ENCODE results near the gene ZBTB20.

The ZBTB20 gene

DNA sequence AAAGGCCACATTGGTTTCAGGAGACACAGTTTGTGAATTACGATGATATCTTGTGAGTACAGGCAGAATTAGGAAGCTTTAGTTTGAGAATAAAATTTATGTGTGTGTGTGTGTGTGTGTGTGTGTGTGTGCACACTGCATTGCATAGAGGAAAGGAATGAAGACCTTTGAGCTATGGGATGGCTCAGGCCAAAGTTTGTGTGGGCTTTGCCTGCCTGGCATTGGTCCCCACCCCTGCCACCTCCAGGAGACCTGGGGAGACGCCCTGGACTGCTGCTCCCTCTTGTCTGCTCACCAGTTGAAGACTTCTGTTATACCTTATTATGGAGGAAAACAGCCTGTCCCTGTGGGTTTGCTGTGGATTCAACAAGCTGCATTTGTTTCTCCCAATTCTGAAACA is 816.1 kb downstream of the ZBTB20 start:
- Histone ChIP-seq H3K4me2 (ENCODE audit: low read length) (no peak overlapping the region), H3F3A (ENCODE audit: control insufficient read depth, insufficient read depth) (no peaks in the 10 kb centered on the region), H3K79me2 (ENCODE audit: control insufficient read depth, low read length) (no peaks in the 10 kb centered on the region), H3K36me3 (ENCODE audit: control insufficient read depth, low read length) (peaks cover 17% of the 10 kb centered on the region), H3K9me2 (replicated peaks; ENCODE audit: control insufficient read depth, low read length) (no peaks in the 10 kb centered on the region), H3K9me3 (ENCODE audit: control insufficient read depth, insufficient read depth, low read length) (peaks cover 4% of the 10 kb centered on the region; the same call in 1 of the 2 replicates), H3K4me3 (ENCODE audit: low read length) (no peak overlapping the region), H3K4me1 (ENCODE audit: control insufficient read depth, low read length) (no peaks in the 10 kb centered on the region), H4K20me1 (ENCODE audit: control insufficient read depth, insufficient read depth, low read depth, low read length) (no peaks in the 10 kb centered on the region), H3K27me3 (ENCODE audit: control insufficient read depth, low read length) (no peaks in the 10 kb centered on the region), H3K27ac (ENCODE audit: low read depth, low read length) (no peak overlapping the region)
- TF ChIP-seq, protein P1, sequence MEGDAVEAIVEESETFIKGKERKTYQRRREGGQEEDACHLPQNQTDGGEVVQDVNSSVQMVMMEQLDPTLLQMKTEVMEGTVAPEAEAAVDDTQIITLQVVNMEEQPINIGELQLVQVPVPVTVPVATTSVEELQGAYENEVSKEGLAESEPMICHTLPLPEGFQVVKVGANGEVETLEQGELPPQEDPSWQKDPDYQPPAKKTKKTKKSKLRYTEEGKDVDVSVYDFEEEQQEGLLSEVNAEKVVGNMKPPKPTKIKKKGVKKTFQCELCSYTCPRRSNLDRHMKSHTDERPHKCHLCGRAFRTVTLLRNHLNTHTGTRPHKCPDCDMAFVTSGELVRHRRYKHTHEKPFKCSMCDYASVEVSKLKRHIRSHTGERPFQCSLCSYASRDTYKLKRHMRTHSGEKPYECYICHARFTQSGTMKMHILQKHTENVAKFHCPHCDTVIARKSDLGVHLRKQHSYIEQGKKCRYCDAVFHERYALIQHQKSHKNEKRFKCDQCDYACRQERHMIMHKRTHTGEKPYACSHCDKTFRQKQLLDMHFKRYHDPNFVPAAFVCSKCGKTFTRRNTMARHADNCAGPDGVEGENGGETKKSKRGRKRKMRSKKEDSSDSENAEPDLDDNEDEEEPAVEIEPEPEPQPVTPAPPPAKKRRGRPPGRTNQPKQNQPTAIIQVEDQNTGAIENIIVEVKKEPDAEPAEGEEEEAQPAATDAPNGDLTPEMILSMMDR (IDR thresholded peaks at IDR 0.05; ENCODE audit: low read depth, low read length, poor library complexity, severe bottlenecking): no peak
- TF ChIP-seq EZH2phosphoT487 (IDR thresholded peaks at IDR 0.05; ENCODE audit: borderline replicate concordance, low read length): no peak

DNA sequence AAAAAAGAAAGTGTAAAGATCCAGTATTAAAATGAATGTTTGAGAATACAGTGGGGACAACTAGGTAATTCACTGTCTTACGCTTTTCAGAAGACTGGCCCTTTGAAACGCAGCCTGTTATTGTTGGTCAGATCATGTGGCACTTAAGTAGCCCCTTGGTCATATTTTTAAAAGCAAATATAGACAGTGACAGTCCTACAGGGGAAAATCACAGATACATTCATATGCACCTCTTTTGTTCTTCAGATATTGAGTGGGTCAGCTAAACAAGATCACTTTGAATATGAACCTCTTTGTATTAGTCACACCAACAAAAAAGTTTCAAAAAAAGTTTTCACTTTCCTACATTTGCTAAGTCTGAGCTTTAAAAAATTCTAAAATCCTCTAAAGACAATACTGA is 817.3 kb downstream of the ZBTB20 start:
- no peaks in the 10 kb centered on the region for H3K4me1 ChIP-seq (ENCODE audit: control insufficient read depth, low read length)
- H3K27ac ChIP-seq (ENCODE audit: low read depth, low read length): no peak overlapping the region
- TF ChIP-seq, protein P1 (IDR thresholded peaks at IDR 0.05; ENCODE audit: low read depth, low read length, poor library complexity, severe bottlenecking): no peak
- TF ChIP-seq EZH2phosphoT487 (IDR thresholded peaks at IDR 0.05; ENCODE audit: borderline replicate concordance, low read length): no peak
- no peaks in the 10 kb centered on the region for H4K20me1 ChIP-seq (ENCODE audit: control insufficient read depth, insufficient read depth, low read depth, low read length)
- H3K4me2 ChIP-seq (ENCODE audit: low read length): no peak overlapping the region
- no peaks in the 10 kb centered on the region for H3F3A ChIP-seq (ENCODE audit: control insufficient read depth, insufficient read depth)
- no peaks in the 10 kb centered on the region for H3K9me2 ChIP-seq (replicated peaks; ENCODE audit: control insufficient read depth, low read length)
- peaks cover 12% of the 10 kb centered on the region for H3K36me3 ChIP-seq (ENCODE audit: control insufficient read depth, low read length)
- H3K4me3 ChIP-seq (ENCODE audit: low read length): no peak overlapping the region
- H3K9me3 ChIP-seq (ENCODE audit: control insufficient read depth, insufficient read depth, low read length): peaks cover 4% of the 10 kb centered on the region; the same call in 1 of the 2 replicates
- H3K79me2 ChIP-seq (ENCODE audit: control insufficient read depth, low read length): no peaks in the 10 kb centered on the region
- H3K27me3 ChIP-seq (ENCODE audit: control insufficient read depth, low read length): no peaks in the 10 kb centered on the region

DNA sequence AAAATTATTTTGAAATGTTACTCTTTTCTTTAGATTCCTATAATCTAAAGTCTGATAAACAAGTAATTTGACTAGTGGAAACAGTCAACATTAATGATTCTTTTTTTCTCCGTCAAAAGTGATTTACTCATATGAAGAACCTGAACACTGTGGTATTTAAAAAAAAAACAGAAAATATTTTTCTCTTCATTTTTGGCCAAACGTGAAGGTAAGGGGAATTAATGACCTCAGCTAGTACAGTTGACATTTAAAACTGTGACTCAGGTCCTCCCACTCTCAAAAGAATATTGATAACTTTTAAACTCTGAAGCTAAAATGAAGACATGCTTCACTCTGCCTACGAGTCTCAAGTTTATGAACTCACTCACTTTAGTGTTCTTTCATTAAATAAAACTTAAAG is 818.7 kb downstream of the ZBTB20 start:
- H3K9me3 ChIP-seq (ENCODE audit: control insufficient read depth, insufficient read depth, low read length): peaks cover 4% of the 10 kb centered on the region; the same call in 1 of the 2 replicates
- H4K20me1 ChIP-seq (ENCODE audit: control insufficient read depth, insufficient read depth, low read depth, low read length): no peaks in the 10 kb centered on the region
- no peak for TF ChIP-seq EZH2phosphoT487 (IDR thresholded peaks at IDR 0.05; ENCODE audit: borderline replicate concordance, low read length)
- TF ChIP-seq, protein P1 (IDR thresholded peaks at IDR 0.05; ENCODE audit: low read depth, low read length, poor library complexity, severe bottlenecking): no peak

More for the DNA sequence above, 818.7 kb downstream of the ZBTB20 start:
- Histone ChIP-seq H3K4me3 (ENCODE audit: low read length) (no peak overlapping the region), H3K27me3 (ENCODE audit: control insufficient read depth, low read length) (no peaks in the 10 kb centered on the region), H3K27ac (ENCODE audit: low read depth, low read length) (no peak overlapping the region), H3K36me3 (ENCODE audit: control insufficient read depth, low read length) (peaks cover 12% of the 10 kb centered on the region), H3K4me2 (ENCODE audit: low read length) (no peak overlapping the region), H3F3A (ENCODE audit: control insufficient read depth, insufficient read depth) (no peaks in the 10 kb centered on the region), H3K4me1 (ENCODE audit: control insufficient read depth, low read length) (no peaks in the 10 kb centered on the region), H3K79me2 (ENCODE audit: control insufficient read depth, low read length) (no peaks in the 10 kb centered on the region), H3K9me2 (replicated peaks; ENCODE audit: control insufficient read depth, low read length) (no peaks in the 10 kb centered on the region)
